OCI-LY3 (cell line): Measurements from ENCODE around the gene GDPD5.

ENCODE experiments used
- H2AFZ ChIP-seq: fragments of 200-600, 300-600 bp; shearing (Covaris generic); 2 replicates; pipeline ENCODE4 v1.6.0; 2014; ENCODE audit warnings: antibody characterized with exemption, low read depth, low read length
- H3K27ac ChIP-seq: fragments of 200-600, 300-600 bp; sonication (generic); 2 replicates; pipeline ENCODE4 v1.5.1; 2014; ENCODE audit warnings: mild to moderate bottlenecking, low read length, moderate library complexity, mixed read lengths
- H3K27me3 ChIP-seq: fragments of 200-600, 300-600 bp; sonication (generic); 2 replicates; pipeline ENCODE4 v1.6.1; 2014; ENCODE audit warnings: low read depth, low read length, mixed read lengths
- H3K36me3 ChIP-seq: fragments of 200-600, 300-600 bp; sonication (generic); replicated peaks from 2 replicates; pipeline ENCODE3; 2014; ENCODE audit warnings: low read depth, low read length, mixed read lengths
- H3K4me1 ChIP-seq: fragments of 300-600, 200-600 bp; sonication (generic); 2 replicates; pipeline ENCODE4 v1.6.1; 2014; ENCODE audit warnings: low read length, mixed read lengths
- H3K4me2 ChIP-seq: fragments of 200-600, 300-600 bp; sonication (generic); 2 replicates; pipeline ENCODE4 v1.6.1; 2014; ENCODE audit warnings: low read length, mixed read lengths
- H3K4me3 ChIP-seq: fragments of 300-600, 200-600 bp; sonication (generic); 2 replicates; pipeline ENCODE4 v1.5.1; 2014; ENCODE audit warnings: antibody characterized with exemption, mild to moderate bottlenecking, low read length, moderate library complexity
- H3K79me2 ChIP-seq: fragments of 300-600, 200-600 bp; shearing (Covaris generic); 2 replicates; pipeline ENCODE4 v1.6.1; 2014; ENCODE audit warnings: mild to moderate bottlenecking, low read length, mixed read lengths
- H3K9ac ChIP-seq: fragments of 300-600, 200-600 bp; shearing (Covaris generic); 2 replicates; pipeline ENCODE4 v1.6.0; 2014; ENCODE audit warnings: mild to moderate bottlenecking, low read length, moderate library complexity
- H3K9me3 ChIP-seq: fragments of 200-600, 300-600 bp; shearing (Covaris generic); 2 replicates; pipeline ENCODE4 v1.6.1; 2014; ENCODE audit warnings: low read length, mixed read lengths; ENCODE audit not compliant: insufficient read depth
- H4K20me1 ChIP-seq: fragments of 200-600, 300-600 bp; sonication (generic); 2 replicates; pipeline ENCODE4 v1.6.1; 2016; ENCODE audit warnings: low read length, mixed read lengths; ENCODE audit not compliant: insufficient read depth
- CTCF ChIP-seq: fragments of 200-600, 300-600 bp; sonication (generic); IDR thresholded peaks from 2 replicates; pipeline ENCODE4 v1.5.1; 2014; ENCODE audit warnings: antibody characterized with exemption, low read length, low read depth
- EZH2phosphoT487 ChIP-seq: fragments of 200-600 bp; shearing (Covaris generic); IDR thresholded peaks from 2 replicates; pipeline ENCODE4 v1.6.1; 2018; ENCODE audit warnings: antibody characterized with exemption, mixed run types, low read depth

The GDPD5 gene

DNA sequence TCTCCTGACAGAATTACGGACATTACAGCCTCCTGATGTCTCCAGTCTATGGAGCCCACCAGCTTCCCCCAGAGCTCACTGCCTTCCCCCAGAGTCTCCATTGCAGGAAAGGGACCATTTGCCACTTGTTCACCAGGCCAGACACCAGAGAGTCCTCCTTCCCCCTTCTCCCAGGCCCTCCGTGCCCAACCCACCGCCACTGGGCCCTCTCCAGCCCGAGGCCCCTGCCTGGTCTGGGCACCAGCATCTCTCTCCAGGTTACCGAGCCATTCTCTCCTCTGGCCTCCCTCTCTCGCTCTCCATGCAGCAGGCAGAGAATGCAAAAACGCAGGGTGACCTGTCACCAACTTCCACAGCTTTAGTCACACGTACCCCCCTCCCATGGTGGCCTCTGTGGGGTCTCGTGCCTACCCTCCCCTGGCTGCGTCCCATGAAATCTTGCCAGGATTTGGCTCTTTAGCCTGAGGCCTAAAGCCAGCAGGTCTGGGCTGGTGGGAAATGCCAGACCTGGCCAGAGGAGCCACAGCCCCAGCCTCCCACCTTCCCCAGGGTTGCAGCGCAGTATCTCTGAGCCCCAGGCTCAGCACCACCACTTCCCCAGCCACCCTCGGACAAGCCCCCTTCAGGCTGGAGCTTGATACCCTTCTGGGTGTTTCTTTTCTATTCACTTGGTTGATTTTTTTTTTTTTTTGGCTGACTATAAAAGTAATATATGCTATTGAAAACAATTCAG is 29.5 kb upstream of the GDPD5 start:
- H3K36me3 ChIP-seq: no peaks in the 10 kb centered on the region
- H3K27ac ChIP-seq: no peak overlapping the region
- H3K9ac ChIP-seq: no peak overlapping the region
- no peak for TF ChIP-seq CTCF
- no peak for TF ChIP-seq EZH2phosphoT487
- H2AFZ ChIP-seq: no peak overlapping the region
- no peaks in the 10 kb centered on the region for H4K20me1 ChIP-seq
- H3K4me3 ChIP-seq: no peak overlapping the region
- no peaks in the 10 kb centered on the region for H3K79me2 ChIP-seq
- no peaks in the 10 kb centered on the region for H3K9me3 ChIP-seq
- H3K27me3 ChIP-seq: peaks cover 11% of the 10 kb centered on the region
- no peaks in the 10 kb centered on the region for H3K4me1 ChIP-seq
- no peak overlapping the region for H3K4me2 ChIP-seq

DNA sequence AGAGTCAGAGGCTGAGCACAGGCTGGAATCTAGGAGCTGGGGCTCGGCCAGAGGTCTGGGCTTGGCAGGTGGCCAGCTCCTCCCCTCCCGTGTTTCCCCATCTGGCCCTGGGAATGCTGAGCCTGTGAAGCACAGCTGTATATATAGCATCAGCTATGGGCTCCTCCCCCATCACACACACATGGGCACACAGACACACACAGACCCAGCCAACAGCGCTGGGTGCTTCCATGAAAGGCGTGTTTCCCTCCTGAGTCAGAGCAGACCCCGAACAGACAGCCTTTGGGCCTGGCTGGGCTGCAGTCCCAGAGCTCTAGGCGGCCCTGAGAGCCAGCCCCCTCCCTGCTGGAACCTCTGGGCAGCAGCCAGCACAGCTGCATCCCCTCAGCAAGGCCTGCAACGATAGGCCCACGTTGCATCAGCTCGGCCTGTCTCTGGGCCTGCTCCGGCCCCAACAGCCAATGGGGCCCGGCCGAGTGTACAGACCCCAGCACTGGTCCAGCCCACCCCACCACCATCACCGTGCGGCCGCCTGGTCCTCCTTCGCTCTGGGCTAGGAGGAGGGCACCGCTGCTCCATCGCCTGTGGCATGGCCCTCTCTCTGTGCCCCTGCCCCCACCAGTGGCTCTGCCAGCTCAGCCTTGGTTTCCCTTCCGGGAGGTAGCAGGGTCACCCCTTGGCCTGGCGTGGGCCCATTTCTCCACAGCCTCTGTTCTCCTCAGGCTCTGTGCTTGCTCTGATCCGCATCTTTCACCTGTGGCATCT is 28.7 kb upstream of the GDPD5 start:
- Histone ChIP-seq H3K9me3 (no peaks in the 10 kb centered on the region), H3K4me2 (no peak overlapping the region), H4K20me1 (no peaks in the 10 kb centered on the region), H3K9ac (no peak overlapping the region), H3K27me3 (peaks cover 11% of the 10 kb centered on the region), H3K4me1 (no peaks in the 10 kb centered on the region), H3K27ac (no peak overlapping the region), H2AFZ (no peak overlapping the region), H3K36me3 (no peaks in the 10 kb centered on the region), H3K4me3 (no peak overlapping the region), H3K79me2 (no peaks in the 10 kb centered on the region)
- TF ChIP-seq CTCF (no peak), EZH2phosphoT487 (no peak)

- Histone ChIP-seq H3K9ac (no peak overlapping the region), H3K4me2 (no peak overlapping the region)
Measured at GRCh38 chr11:75553889-75554257, 28.1 kb upstream of the GDPD5 start.

More at GRCh38 chr11:75553889-75554257, 28.1 kb upstream of the GDPD5 start:
- H3K79me2 ChIP-seq: no peaks in the 10 kb centered on the region
- no peak for TF ChIP-seq EZH2phosphoT487
- TF ChIP-seq CTCF: no peak
- no peak overlapping the region for H3K4me3 ChIP-seq
- no peaks in the 10 kb centered on the region for H4K20me1 ChIP-seq
- H3K9me3 ChIP-seq: no peaks in the 10 kb centered on the region
- peaks cover 14% of the 10 kb centered on the region for H3K27me3 ChIP-seq
- no peak overlapping the region for H3K27ac ChIP-seq
- H3K4me1 ChIP-seq: no peaks in the 10 kb centered on the region
- no peaks in the 10 kb centered on the region for H3K36me3 ChIP-seq
- H2AFZ ChIP-seq: no peak overlapping the region
